Activated T-helper 17 cell treated with anti-CD3 and anti-CD28 coated beads, Interleukin-2, amount 50 U/mL, for 72 hours (primary cell): ENCODE measurements around the gene PLB1. TPM values are rescaled to one million over a fixed set of nuclear protein-coding genes. Genes with fewer than 3 reads are reported as not detected.

Experiments
- ATAC-seq: fragments of 150-1000 bp; cut with Tn5 transposase; replicated peaks from 2 replicates; pipeline ENCODE4 v1.10.0; 2021; ENCODE audit warnings: mild to moderate bottlenecking, moderate library complexity
- H3K27ac Mint-ChIP-seq: one replicate; pipeline ENCODE4 v1.8.0; 2022; ENCODE audit warnings: mixed read lengths
- H3K27me3 Mint-ChIP-seq: one replicate; pipeline ENCODE4 v1.8.0; 2022; ENCODE audit warnings: mixed read lengths
- H3K36me3 Mint-ChIP-seq: one replicate; pipeline ENCODE4 v1.8.0; 2022; ENCODE audit warnings: low read depth, mild to moderate bottlenecking, mixed read lengths
- H3K4me1 Mint-ChIP-seq: one replicate; pipeline ENCODE4 v1.8.0; 2022; ENCODE audit warnings: mixed read lengths
- H3K4me3 Mint-ChIP-seq: one replicate; pipeline ENCODE4 v1.8.0; 2022; ENCODE audit warnings: mild to moderate bottlenecking, mixed read lengths
- H3K9me3 Mint-ChIP-seq: one replicate; pipeline ENCODE4 v1.8.0; 2022; ENCODE audit warnings: mixed read lengths
- total RNA-seq, 2 donors: library from RNA; stranded (reverse); gene quantifications; one replicate each; pipeline ENCODE4 v1.2.3, GENCODE V29; 2022

Gene PLB1
- total RNA-seq, 2 donors from 2014 or later = 0.61 to 0.90 TPM

DNA sequence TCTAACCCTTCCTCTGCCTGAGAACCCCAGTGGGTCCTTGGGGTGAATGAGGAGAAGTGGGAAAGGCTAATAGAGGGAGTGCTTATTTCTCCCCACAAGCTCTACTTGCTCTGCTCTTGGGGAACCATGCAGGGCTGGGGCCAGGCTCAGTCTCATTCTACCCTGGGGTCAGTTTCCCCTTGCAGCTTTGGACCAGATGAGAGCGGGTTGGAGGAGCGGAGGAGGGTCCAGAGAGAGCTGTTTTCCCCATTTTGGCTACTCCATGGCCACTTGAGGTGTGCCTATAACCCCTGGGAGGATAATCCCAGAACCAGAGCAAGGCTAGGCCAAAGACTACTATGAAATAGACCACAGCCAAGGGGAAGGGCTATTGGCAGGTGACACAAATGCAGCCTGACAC is 29.6 kb downstream of the PLB1 start:
- Mint-ChIP-seq H3K4me3 (no peak overlapping the region), H3K27ac (no peak overlapping the region), H3K36me3 (no peaks in the 10 kb centered on the region), H3K4me1 (no peaks in the 10 kb centered on the region), H3K27me3 (peaks cover 27% of the 10 kb centered on the region), H3K9me3 (no peaks in the 10 kb centered on the region)
- no peak for ATAC-seq

DNA sequence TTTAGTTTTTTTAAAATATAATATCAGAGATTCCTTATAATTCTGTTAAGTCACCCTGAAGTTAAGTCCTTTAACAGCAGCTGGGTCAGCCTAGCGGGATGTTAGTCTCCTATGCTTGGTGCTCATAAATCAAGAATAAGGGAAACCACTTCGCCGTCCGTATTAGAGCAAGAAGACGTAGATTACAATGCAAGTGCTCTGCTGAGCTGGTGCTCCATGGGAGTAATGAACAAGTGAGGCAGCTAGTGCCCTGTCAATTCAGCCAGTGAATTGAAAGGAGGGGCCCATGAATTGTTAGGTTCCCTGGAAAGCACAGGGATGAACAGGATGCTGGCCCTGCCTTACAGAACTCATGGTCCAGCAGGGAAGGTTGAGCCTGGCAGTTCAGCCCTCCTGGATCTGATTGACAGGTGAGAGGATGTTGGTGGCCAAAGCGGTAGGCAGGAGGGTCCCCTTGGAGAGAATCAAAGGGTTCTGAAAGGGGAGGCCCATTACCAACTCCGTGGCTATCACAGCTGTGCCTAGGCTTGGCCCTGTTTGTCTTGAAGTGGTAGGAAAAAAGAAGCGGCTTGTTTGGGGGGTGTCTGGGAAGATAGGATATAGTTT is 30.8 kb downstream of the PLB1 start:
- no peak overlapping the region for H3K27ac Mint-ChIP-seq
- H3K4me3 Mint-ChIP-seq = no peak overlapping the region
- H3K36me3 Mint-ChIP-seq = no peaks in the 10 kb centered on the region
- no peak for ATAC-seq
- no peaks in the 10 kb centered on the region for H3K4me1 Mint-ChIP-seq
- no peaks in the 10 kb centered on the region for H3K9me3 Mint-ChIP-seq
- H3K27me3 Mint-ChIP-seq = peaks cover 20% of the 10 kb centered on the region

DNA sequence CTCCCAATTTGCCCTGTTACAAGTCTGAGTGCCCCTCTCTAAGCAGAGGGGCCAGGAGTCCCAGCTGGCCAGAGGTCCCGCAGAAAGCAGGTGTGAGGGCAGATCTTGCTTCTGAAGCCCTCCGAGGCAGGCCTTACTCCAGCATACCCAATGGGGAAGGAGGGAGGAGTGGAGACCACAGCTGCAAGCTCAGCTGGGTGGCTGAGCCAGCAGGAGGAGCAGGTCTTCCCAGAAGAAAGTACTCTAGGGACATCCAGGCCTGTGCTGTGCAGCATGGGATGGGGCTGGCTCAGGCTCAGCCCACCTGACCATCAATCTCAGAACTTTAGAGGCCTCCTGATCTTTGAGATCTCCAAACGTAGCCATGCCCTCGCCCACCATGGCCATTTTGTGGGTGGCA is 31.3 kb downstream of the PLB1 start:
- no peaks in the 10 kb centered on the region for H3K4me1 Mint-ChIP-seq
- no peak for ATAC-seq
- H3K9me3 Mint-ChIP-seq = no peaks in the 10 kb centered on the region
- H3K27ac Mint-ChIP-seq = no peak overlapping the region
- H3K36me3 Mint-ChIP-seq = no peaks in the 10 kb centered on the region
- H3K4me3 Mint-ChIP-seq = no peak overlapping the region
- H3K27me3 Mint-ChIP-seq = peaks cover 15% of the 10 kb centered on the region

DNA sequence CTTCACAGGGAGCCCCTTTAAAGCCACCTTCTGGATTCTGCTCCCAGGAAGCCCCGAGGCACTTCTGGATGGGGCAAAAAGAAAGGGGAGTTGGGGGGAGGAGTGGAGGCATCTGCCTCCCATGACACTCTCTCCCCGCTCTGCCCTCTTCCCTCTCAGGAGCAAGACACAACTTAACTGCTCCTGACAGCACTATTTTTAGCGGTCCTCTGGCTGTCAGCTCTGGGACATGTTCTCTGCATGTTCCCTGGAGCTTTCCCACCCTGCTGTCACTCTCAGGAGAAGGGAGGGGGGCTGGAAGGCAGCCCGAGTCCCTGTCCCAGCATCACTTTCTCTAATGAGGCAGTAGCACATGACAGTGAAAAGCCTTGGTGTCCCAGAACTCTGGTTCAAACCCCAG is 32.3 kb downstream of the PLB1 start:
- Mint-ChIP-seq H3K27me3 (peaks cover 13% of the 10 kb centered on the region), H3K4me3 (no peak overlapping the region), H3K36me3 (no peaks in the 10 kb centered on the region), H3K27ac (no peak overlapping the region), H3K4me1 (no peaks in the 10 kb centered on the region), H3K9me3 (no peaks in the 10 kb centered on the region)
- no peak for ATAC-seq

DNA sequence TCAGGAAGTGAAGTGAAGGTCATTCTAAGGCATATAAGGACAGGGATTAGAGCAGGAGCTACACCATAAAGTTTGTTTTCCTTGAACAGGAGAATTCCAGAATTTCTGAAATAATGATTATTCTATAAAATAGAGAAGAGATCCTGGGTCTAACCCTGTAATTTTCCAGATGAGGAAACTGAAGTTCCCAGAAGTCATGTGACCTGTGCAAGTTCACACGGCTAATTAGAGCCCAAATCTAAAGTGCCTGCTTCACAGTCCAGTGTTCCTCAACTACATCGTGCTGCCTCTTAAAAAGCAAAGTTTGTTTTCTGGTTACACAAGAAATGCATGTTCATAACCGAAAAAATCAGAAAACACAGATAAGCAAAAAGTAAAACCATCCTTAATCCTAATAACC is 34.9 kb downstream of the PLB1 start:
- no peak for ATAC-seq
- Mint-ChIP-seq H3K4me1 (no peaks in the 10 kb centered on the region), H3K36me3 (no peaks in the 10 kb centered on the region), H3K4me3 (no peak overlapping the region), H3K27me3 (peaks cover 5% of the 10 kb centered on the region), H3K9me3 (no peaks in the 10 kb centered on the region), H3K27ac (no peak overlapping the region)

DNA sequence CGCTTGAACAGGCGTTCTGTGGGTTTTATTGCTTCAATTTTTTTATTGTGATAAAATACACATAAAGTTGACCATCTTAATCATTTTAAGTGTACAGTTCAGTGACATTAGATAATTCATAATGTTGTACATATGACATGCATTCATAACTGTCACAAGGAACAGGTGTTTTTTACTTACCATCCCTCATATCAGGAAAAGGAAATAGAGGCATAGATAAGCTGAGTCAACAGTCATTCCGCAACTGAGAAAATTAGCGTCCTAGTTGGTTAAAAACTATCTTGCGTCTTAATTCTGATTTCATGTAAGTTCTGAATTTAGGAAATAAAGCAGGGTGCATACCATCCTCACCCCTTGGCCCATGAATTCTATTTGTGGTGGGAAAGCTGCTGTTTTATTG is 36.5 kb downstream of the PLB1 start:
- H3K27ac Mint-ChIP-seq = no peak overlapping the region

DNA sequence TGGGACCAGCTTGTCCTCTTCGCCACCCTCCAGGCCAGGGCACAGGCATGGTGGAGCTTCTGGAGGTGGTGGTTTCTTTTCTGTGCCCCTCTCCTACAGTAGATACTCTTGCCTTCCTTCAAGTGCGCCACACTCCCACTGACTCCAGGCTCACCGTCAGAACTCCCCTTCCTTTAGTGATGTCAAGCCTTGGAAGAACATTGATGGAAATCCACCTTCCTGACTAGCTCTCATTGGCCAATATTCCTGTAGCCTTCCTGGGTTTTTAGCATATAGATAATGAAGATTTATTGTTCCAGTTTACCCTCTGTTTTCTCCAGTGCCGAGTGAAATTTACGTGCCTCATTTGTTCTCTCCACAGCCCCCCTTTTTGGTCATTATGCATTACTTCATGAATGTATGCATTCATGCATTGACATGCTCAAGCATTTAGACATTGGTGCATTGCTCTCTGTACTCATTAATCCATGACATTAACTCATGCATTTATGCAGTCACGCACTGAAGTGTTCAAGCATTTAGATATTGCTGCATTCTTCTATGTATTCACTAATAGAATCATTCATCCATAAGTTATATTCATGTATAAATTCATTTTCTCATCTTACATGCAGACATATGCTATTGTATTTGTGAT is 37.3 kb downstream of the PLB1 start:
- Mint-ChIP-seq H3K27ac (no peak overlapping the region), H3K4me3 (no peak overlapping the region), H3K4me1 (no peaks in the 10 kb centered on the region), H3K27me3 (peaks cover 5% of the 10 kb centered on the region), H3K36me3 (no peaks in the 10 kb centered on the region), H3K9me3 (no peaks in the 10 kb centered on the region)
- ATAC-seq = no peak

More for the DNA sequence above, 36.5 kb downstream of the PLB1 start:
- H3K4me3 Mint-ChIP-seq = no peak overlapping the region
- ATAC-seq = no peak
- no peaks in the 10 kb centered on the region for H3K36me3 Mint-ChIP-seq
- peaks cover 5% of the 10 kb centered on the region for H3K27me3 Mint-ChIP-seq
- no peaks in the 10 kb centered on the region for H3K4me1 Mint-ChIP-seq
- H3K9me3 Mint-ChIP-seq = no peaks in the 10 kb centered on the region

DNA sequence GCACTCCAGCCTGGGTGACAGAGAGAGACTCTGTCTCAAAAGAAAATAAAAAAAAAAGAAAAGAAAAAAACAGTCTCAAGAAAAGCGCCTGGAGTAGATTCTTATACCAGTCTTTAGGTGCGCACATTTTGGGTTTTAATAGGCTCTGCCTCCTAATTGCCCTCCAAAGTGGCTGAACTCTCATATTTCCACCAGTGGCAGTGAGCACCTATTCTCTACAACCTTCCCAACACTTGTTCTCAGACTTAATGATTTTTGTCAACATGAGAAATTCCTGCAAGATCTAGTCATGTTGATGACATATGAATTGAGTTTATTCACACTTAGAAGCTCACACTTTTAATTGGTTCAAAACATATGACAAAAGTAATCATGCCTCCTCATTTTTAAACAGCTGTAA is 39.0 kb downstream of the PLB1 start:
- no peak for ATAC-seq
- H3K36me3 Mint-ChIP-seq = no peaks in the 10 kb centered on the region
- peaks cover 5% of the 10 kb centered on the region for H3K27me3 Mint-ChIP-seq
- no peaks in the 10 kb centered on the region for H3K4me1 Mint-ChIP-seq
- H3K4me3 Mint-ChIP-seq = no peak overlapping the region
- H3K9me3 Mint-ChIP-seq = no peaks in the 10 kb centered on the region
- no peak overlapping the region for H3K27ac Mint-ChIP-seq

DNA sequence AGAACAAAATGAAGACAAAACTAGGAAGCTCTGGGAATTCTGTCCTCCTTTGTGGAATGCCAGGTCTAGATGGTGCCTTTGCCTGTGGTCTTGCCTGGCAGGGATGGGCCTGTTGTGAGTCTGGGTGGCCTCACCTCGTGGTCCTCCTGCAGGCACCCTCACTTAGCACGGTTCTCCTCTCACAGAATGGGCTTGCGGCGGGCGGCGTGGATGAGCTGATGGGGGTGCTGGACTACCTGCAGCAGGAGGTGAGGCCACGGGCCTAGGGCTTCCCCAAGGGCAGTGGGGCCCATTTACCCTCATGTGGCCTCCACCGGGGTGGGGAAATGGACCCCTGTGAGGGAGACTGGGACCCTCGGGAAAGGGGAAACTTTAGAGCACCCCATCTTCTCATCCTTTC is 42.3 kb downstream of the PLB1 start:
- Mint-ChIP-seq H3K36me3 (no peaks in the 10 kb centered on the region), H3K4me1 (no peaks in the 10 kb centered on the region), H3K4me3 (no peak overlapping the region), H3K27ac (no peak overlapping the region), H3K9me3 (no peaks in the 10 kb centered on the region), H3K27me3 (peaks cover 3% of the 10 kb centered on the region)
- no peak for ATAC-seq

DNA sequence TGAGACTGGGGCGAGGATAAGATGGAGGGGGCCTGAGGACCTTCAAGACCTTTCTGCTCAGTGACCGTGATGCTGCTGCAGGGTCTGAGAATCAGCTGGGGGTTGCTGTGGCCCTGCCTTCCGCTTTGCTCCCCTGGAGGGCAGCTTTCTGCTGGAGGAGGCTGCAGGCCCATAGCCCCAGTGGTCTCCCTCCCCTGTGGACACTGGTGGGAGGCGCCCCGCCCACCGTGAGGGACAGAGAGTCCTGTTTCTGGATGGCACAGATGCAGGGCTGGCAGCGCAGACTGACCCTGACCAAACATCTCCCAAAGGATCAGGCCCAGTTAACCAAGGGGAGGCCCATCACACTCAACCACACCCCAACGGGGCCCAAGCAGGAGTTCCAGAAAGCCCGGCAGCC is 42.8 kb downstream of the PLB1 start:
- H3K9me3 Mint-ChIP-seq = no peaks in the 10 kb centered on the region
- no peaks in the 10 kb centered on the region for H3K27me3 Mint-ChIP-seq
- H3K27ac Mint-ChIP-seq = no peak overlapping the region
- H3K4me3 Mint-ChIP-seq = no peak overlapping the region
- H3K36me3 Mint-ChIP-seq = no peaks in the 10 kb centered on the region
- no peak for ATAC-seq
- H3K4me1 Mint-ChIP-seq = no peaks in the 10 kb centered on the region

DNA sequence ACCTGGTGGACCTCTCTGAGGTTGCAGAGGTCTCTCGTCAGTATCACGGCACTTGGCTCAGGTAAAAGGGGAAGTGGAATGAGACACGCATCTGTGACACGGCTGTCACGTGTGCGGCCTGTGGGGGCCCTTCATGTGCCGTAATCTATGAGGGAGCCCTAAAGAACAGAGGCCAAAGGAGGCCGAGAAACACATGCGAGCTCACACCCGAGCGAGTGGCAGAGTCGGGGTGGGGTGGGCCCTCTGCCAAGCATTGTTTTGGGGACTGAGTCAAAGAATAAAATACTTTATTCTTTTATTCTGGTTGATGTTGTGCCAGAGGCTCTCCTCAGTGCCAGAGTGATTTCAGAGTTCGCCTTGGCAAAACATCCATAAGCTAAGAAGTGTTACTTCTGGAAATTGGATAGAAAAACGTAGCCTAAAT is 43.3 kb downstream of the PLB1 start:
- Mint-ChIP-seq H3K9me3 (no peaks in the 10 kb centered on the region), H3K4me3 (no peak overlapping the region), H3K36me3 (no peaks in the 10 kb centered on the region), H3K4me1 (no peaks in the 10 kb centered on the region), H3K27me3 (no peaks in the 10 kb centered on the region), H3K27ac (no peak overlapping the region)
- no peak for ATAC-seq

DNA sequence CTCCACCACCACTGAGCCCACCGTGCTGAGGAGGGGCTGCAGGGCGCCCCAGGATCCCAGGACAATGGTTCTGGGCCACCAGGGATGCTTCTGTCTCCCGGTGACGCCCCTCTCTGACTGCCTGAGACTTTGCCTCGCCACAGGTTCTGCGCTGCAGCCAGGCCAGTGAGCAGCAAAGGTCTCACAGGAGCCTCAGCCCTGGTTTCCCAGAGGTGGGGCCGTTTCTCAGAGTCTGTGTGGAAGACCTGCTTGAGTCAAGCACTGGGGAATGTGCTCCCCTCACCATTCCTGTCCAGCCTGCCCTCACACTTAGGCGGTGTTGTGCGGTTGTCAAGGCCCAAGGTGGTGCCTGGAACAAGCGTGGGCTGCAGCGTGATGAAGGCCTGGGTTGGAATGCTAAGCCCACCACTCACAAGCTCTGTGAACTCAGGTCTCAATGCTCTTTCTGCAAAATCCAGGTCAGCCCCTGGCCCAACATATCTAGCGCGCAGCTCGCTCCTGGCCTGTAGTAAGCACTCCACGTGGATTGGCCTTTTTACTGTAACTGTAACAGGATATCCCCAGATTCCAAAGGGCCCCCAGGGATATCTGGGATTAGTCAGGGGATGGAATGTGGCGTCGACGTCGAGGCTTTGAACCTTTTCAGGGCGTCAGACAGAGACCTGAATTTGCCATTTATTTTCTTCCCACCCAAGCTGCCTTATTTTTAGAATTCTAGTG is 47.6 kb downstream of the PLB1 start:
- no peaks in the 10 kb centered on the region for H3K36me3 Mint-ChIP-seq
- no peak overlapping the region for H3K4me3 Mint-ChIP-seq
- H3K4me1 Mint-ChIP-seq = peaks cover 16% of the 10 kb centered on the region
- H3K9me3 Mint-ChIP-seq = no peaks in the 10 kb centered on the region
- ATAC-seq = no peak
- no peaks in the 10 kb centered on the region for H3K27me3 Mint-ChIP-seq
- no peak overlapping the region for H3K27ac Mint-ChIP-seq

DNA sequence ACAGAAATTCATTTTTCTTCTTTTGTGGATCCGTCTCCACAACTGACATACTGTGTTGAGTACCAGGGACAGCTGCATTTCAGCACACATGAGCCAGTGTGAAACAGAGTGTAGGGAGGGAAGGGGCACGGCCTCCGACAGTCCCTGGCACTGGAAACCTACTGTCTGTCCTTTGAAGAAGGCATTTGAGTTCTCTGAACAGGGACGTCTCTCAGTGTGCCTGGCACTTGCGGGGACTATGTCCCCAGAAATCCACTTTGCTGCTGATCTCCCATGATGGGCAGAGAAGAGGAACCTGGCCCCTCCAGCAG is 48.1 kb downstream of the PLB1 start:
- H3K27me3 Mint-ChIP-seq = no peaks in the 10 kb centered on the region
- no peaks in the 10 kb centered on the region for H3K36me3 Mint-ChIP-seq
- peak overlapping the region; percentile 57 for H3K4me3 Mint-ChIP-seq
- peaks cover 16% of the 10 kb centered on the region for H3K4me1 Mint-ChIP-seq
- no peaks in the 10 kb centered on the region for H3K9me3 Mint-ChIP-seq
- H3K27ac Mint-ChIP-seq = peak overlapping the region; percentile 77
- ATAC-seq = no peak

DNA sequence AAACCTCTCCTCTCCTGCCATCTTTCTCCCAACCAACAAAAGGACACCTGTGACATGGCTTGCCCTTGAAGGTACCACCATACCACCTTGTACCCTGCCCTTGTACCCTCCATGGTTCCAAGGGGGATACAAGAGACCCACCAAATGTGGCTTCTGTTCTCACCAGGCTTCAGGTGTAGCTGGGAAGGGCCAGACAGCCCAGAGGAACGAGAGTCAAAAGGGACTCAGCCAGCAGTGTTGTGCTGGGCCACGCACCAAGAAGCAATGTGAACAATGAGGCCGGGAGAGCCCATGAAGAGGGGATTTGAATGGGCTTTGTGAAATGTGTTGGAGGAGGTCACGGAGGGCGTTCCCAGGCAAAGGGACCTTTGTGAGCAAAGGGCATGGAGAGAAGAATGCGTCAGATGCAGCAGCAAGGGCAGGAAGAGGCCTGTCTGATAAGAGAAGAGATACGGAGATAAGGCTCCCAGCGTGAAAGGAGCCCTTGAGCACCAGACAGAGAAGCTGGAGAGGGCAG is 48.6 kb downstream of the PLB1 start:
- peaks cover 16% of the 10 kb centered on the region for H3K4me1 Mint-ChIP-seq
- ATAC-seq = peak; percentile 36
- H3K27ac Mint-ChIP-seq = peak overlapping the region; percentile 77
- H3K27me3 Mint-ChIP-seq = no peaks in the 10 kb centered on the region
- H3K9me3 Mint-ChIP-seq = no peaks in the 10 kb centered on the region
- peak overlapping the region; percentile 57 for H3K4me3 Mint-ChIP-seq
- no peaks in the 10 kb centered on the region for H3K36me3 Mint-ChIP-seq

DNA sequence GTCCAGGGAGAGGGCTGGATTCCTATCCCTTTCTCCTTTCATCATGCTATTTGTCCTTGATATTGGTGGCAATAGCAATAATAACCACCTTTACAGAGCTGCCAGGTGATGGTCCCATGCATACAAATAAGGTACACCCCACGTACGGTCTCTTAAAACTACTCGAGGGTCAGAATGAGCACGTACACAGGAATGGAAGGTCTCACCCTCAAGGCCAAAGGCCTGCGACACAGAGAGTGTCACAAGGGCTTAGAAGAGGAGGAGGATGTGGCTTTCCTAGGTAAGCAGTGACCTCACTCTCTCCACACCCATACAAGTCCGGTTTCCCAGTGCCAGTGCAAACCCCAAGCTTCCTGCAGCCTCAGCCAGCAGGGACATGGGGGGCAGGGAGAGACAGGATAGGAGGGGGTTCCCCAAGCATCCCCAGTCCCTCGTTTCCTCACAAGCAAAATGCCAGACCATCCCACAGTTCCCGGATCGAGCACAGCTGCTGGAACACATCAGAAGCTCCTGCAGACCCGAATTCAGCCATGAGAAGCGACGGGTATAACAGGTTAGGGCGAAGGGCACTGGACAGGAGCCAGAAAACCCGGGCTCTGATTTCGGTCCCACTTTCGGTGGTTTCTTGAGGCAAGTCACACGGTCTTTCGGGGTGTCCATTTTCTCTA is 49.2 kb downstream of the PLB1 start:
- Mint-ChIP-seq H3K27me3 (no peaks in the 10 kb centered on the region), H3K36me3 (no peaks in the 10 kb centered on the region), H3K27ac (peak overlapping the region; percentile 77), H3K9me3 (no peaks in the 10 kb centered on the region), H3K4me1 (peaks cover 16% of the 10 kb centered on the region), H3K4me3 (peak overlapping the region; percentile 57)
- ATAC-seq = peak; percentile 89
